ENCODE results near the gene HSDL1. TPM values are rescaled to one million over a fixed set of nuclear protein-coding genes. Genes with fewer than 3 reads are reported as not detected.

Gene HSDL1
- total and polyA plus RNA-seq, 2 of the 8 experiments (the other 6 are each of a cell fraction or from before 2014, with no cell fraction given): 25.0 to 55.7 TPM

DNA sequence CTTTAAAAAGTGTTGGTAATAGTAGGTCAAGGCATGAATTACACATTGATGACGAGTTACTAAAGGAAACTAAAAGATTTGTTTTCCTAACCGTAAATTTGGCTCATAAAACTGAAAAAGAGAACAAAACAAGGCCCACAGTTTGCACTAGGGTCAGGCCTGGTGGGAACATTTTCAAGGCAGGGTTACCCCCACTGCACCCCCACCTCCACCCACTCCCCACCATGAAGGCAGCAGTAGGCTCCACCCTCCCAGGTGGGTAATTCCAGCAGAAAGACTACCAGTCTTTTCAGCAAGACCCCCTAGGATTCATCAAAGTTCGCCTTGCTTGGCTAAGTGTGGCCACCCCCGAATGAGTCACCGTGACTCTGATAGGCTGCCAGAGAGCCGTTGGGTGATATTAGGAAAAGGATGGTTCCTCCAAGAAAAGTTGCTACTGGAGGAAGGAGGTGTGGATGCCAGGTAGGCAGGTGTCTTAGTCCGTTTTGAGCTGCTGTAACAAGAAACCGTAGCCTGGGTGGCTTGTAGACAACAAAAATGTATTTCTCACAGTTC, 8.8 kb upstream of the HSDL1 start:
- ChIA-PET CTCF (ENCODE audit: partially characterized antibody) (interaction anchor here (0.8 to 5.0 kb wide), 3 partner anchors 16 to 37 kb away, joined by 3 to 32 read pairs (median 4); partner anchors contain the start of gene MBTPS1), POLR2A (ENCODE audit: partially characterized antibody) (interaction anchor here (0.7 kb wide), 1 partner anchor 37 kb away, joined by 3 read pairs; the partner anchor contains the start of gene MBTPS1)
- no peak overlapping the region for H4K5ac ChIP-seq (ENCODE audit: insufficient read length, low read depth, low read length)
- no peak overlapping the region for H3K27ac ChIP-seq (ENCODE audit: low read depth, low read length)
- no peak overlapping the region for H3K56ac ChIP-seq (replicated peaks; ENCODE audit: insufficient read length, low read depth, low read length)
- no peaks in the 10 kb centered on the region for H3K36me3 ChIP-seq (ENCODE audit: control insufficient read depth in 2 of 4, insufficient read depth in 4 of 4, low read length in 3 of 4)
- H3K18ac ChIP-seq (ENCODE audit: extremely low read depth, low read length): no peak overlapping the region
- H3K4me2 ChIP-seq (ENCODE audit: insufficient read depth in 1 of 2, low read depth in 2 of 2, low read length in 2 of 2): no peak overlapping the region
- H4K8ac ChIP-seq (ENCODE audit: extremely low read depth, insufficient read depth, low read length): no peak overlapping the region; the same call in 1 of the 2 replicates
- no peak overlapping the region for H3K14ac ChIP-seq (ENCODE audit: insufficient read length)
- H3K23ac ChIP-seq (ENCODE audit: insufficient read length): no peak overlapping the region
- no peak overlapping the region for H4K91ac ChIP-seq (replicated peaks; ENCODE audit: insufficient read length, low read length)
- FAIRE-seq: no peak
- no peak overlapping the region for H3K4me3 ChIP-seq (ENCODE audit: extremely low read depth in 1 of 4, insufficient read depth in 2 of 4, low read depth in 3 of 4, low read length in 4 of 4)
- H3K4me1 ChIP-seq (replicated peaks in 1 of 4; ENCODE audit: control insufficient read depth in 3 of 4, insufficient read depth in 4 of 4, low read length in 3 of 4): no peaks in the 10 kb centered on the region
- H3K4ac ChIP-seq (replicated peaks; ENCODE audit: insufficient read length, low read depth, low read length): no peak overlapping the region
- no peak overlapping the region for H2BK5ac ChIP-seq (ENCODE audit: low read depth, low read length)
- 0 out of 2 replicates have a peak overlapping the region, but pooled peaks have one; percentile 73 for H2AFZ ChIP-seq (ENCODE audit: low read length)
- no peaks in the 10 kb centered on the region for H3K79me1 ChIP-seq (ENCODE audit: low read depth, low read length)
- DNase-seq (ENCODE audit: low read depth in 1 of 2, low spot score in 2 of 2): no peak
- no peak overlapping the region for H2BK20ac ChIP-seq (ENCODE audit: low read length)
- H4K20me1 ChIP-seq (replicated peaks in 1 of 2; ENCODE audit: control insufficient read depth in 1 of 2, insufficient read depth in 2 of 2, low read length in 2 of 2): no peaks in the 10 kb centered on the region
- TF ChIP-seq CBX5 (IDR thresholded peaks at IDR 0.05; ENCODE audit: low read depth, low read length): no peak
- TF ChIP-seq CREB1 (IDR thresholded peaks at IDR 0.05): no peak
- no peak for TF ChIP-seq YY1 (IDR thresholded peaks at IDR 0.05; ENCODE audit: low read depth, low read length)
- no peak for TF ChIP-seq POLR2AphosphoS5 (IDR thresholded peaks at IDR 0.05; ENCODE audit: low read depth, low read length)
- no peak for TF ChIP-seq SRF (IDR thresholded peaks at IDR 0.05; ENCODE audit: low read depth, low read length)
- no peak for TF ChIP-seq SAP30 (IDR thresholded peaks at IDR 0.05; ENCODE audit: insufficient read depth, insufficient replicate concordance, low read length)
- TF ChIP-seq RXRA (IDR thresholded peaks at IDR 0.05; ENCODE audit: insufficient read depth, low read depth, low read length): no peak
- no peak for TF ChIP-seq SP2 (IDR thresholded peaks at IDR 0.05; ENCODE audit: low read length)
- H3K9ac ChIP-seq (replicated peaks in 1 of 4; ENCODE audit: extremely low read depth in 1 of 4, low read depth in 3 of 4, low read length in 3 of 4): no peak overlapping the region
- no peak overlapping the region for H2AK5ac ChIP-seq (ENCODE audit: low read depth, low read length)
- no peak overlapping the region for H2BK15ac ChIP-seq (ENCODE audit: low read length)
- no peaks in the 10 kb centered on the region for H3K23me2 ChIP-seq (ENCODE audit: low read depth, low read length)
- H3K27me3 ChIP-seq (replicated peaks in 1 of 4; ENCODE audit: control insufficient read depth in 3 of 4, extremely low read depth in 1 of 4, insufficient read depth in 3 of 4, low read length in 3 of 4): no peaks in the 10 kb centered on the region
- no peaks in the 10 kb centered on the region for H3K9me3 ChIP-seq (ENCODE audit: insufficient read depth in 2 of 2, low read depth in 1 of 2, low read length in 1 of 2)
- no peaks in the 10 kb centered on the region for H3K79me2 ChIP-seq (ENCODE audit: control insufficient read depth in 1 of 2, insufficient read depth in 2 of 2, low read length in 2 of 2)
- no peak overlapping the region for H2BK120ac ChIP-seq (replicated peaks; ENCODE audit: low read depth, low read length)
- H2BK12ac ChIP-seq (ENCODE audit: low read depth, low read length): no peak overlapping the region
- WGBS, 2 experiments (ENCODE audit: extremely low coverage in 1 of 2, insufficient coverage in 1 of 2, insufficient read length in 1 of 2, insufficient replicate concordance in 2 of 2, low coverage in 1 of 2, low lambda C conversion rate in 2 of 2, missing lambda C conversion rate in 1 of 2): 82% methylated on average over 8 of the region's 8 CpGs; no CpG with 5 or more reads in 1 of the 2 experiments
